OCI-LY3 (cell line): ENCODE data around the gene LRRC37A3.
"Not testable (repeated sequence)": the region's sequence is repeated elsewhere in the genome, so short reads cannot be mapped to it uniquely, and the experiment has no call there.

Experiments used
- H2AFZ ChIP-seq: fragments of 200-600, 300-600 bp; shearing (Covaris generic); 2 replicates; pipeline ENCODE4 v1.6.0; 2014; ENCODE audit warnings: antibody characterized with exemption, low read depth, low read length
- H3K27ac ChIP-seq: fragments of 200-600, 300-600 bp; sonication (generic); 2 replicates; pipeline ENCODE4 v1.5.1; 2014; ENCODE audit warnings: mild to moderate bottlenecking, low read length, moderate library complexity, mixed read lengths
- H3K27me3 ChIP-seq: fragments of 200-600, 300-600 bp; sonication (generic); 2 replicates; pipeline ENCODE4 v1.6.1; 2014; ENCODE audit warnings: low read depth, low read length, mixed read lengths
- H3K36me3 ChIP-seq: fragments of 200-600, 300-600 bp; sonication (generic); replicated peaks from 2 replicates; pipeline ENCODE3; 2014; ENCODE audit warnings: low read depth, low read length, mixed read lengths
- H3K4me1 ChIP-seq: fragments of 300-600, 200-600 bp; sonication (generic); 2 replicates; pipeline ENCODE4 v1.6.1; 2014; ENCODE audit warnings: low read length, mixed read lengths
- H3K4me2 ChIP-seq: fragments of 200-600, 300-600 bp; sonication (generic); 2 replicates; pipeline ENCODE4 v1.6.1; 2014; ENCODE audit warnings: low read length, mixed read lengths
- H3K4me3 ChIP-seq: fragments of 300-600, 200-600 bp; sonication (generic); 2 replicates; pipeline ENCODE4 v1.5.1; 2014; ENCODE audit warnings: antibody characterized with exemption, mild to moderate bottlenecking, low read length, moderate library complexity
- H3K79me2 ChIP-seq: fragments of 300-600, 200-600 bp; shearing (Covaris generic); 2 replicates; pipeline ENCODE4 v1.6.1; 2014; ENCODE audit warnings: mild to moderate bottlenecking, low read length, mixed read lengths
- H3K9ac ChIP-seq: fragments of 300-600, 200-600 bp; shearing (Covaris generic); 2 replicates; pipeline ENCODE4 v1.6.0; 2014; ENCODE audit warnings: mild to moderate bottlenecking, low read length, moderate library complexity
- H3K9me3 ChIP-seq: fragments of 200-600, 300-600 bp; shearing (Covaris generic); 2 replicates; pipeline ENCODE4 v1.6.1; 2014; ENCODE audit warnings: low read length, mixed read lengths; ENCODE audit not compliant: insufficient read depth
- H4K20me1 ChIP-seq: fragments of 200-600, 300-600 bp; sonication (generic); 2 replicates; pipeline ENCODE4 v1.6.1; 2016; ENCODE audit warnings: low read length, mixed read lengths; ENCODE audit not compliant: insufficient read depth
- EZH2phosphoT487 ChIP-seq: fragments of 200-600 bp; shearing (Covaris generic); IDR thresholded peaks from 2 replicates; pipeline ENCODE4 v1.6.1; 2018; ENCODE audit warnings: antibody characterized with exemption, mixed run types, low read depth
- TF ChIP-seq, protein P1 (sequence below): fragments of 200-600, 300-600 bp; sonication (generic); IDR thresholded peaks from 2 replicates; pipeline ENCODE4 v1.5.1; 2014; ENCODE audit warnings: antibody characterized with exemption, low read length, low read depth

The LRRC37A3 gene

DNA sequence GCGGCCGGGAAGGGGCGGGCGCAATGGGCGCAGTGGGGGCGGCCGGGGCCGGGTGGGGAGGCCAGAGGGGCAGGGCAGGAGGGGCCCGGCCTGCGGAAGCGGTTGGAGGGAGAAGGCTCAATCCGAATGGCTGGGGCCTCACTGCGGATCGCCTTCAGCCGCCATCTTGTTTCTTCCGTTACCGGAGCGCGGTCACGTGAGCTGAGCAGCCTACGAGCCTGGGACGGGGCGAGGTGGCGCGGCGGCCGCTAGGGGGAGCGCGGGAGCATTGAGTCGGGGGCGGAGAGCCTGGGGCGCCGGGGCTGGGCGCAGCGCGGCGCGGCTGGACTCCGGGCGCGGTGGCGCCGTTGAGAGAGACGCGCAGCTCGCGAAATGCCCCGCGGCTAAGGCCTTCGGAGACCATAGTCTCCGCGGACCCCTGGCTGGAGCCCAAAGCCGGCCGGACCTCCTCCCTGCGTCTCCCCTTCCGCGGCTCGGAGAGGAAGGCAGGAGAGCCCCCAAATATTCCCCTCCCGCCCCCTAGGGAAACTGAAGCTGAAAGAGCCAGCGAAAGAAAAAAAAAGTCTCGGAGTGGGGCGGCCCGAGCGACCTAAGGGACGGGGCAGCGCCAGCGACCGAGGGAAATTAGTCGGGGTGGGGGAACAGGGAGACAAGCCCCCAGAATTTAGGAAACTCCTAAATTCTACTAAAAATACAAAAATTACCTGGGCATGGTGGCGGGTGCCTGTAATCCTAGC is at the start of gene LRRC37A3:
Gene LRRC37A3 (minus strand): TSS at position 190 of the 737 bp plus-strand sequence. CDS start 22,221 bp downstream, outside the sequence.
- not testable (repeated sequence) for H4K20me1 ChIP-seq, H2AFZ ChIP-seq, H3K36me3 ChIP-seq, H3K79me2 ChIP-seq, H3K27me3 ChIP-seq, H3K9me3 ChIP-seq
- peak within 1 kb of the TSS; percentile 69 for H3K27ac ChIP-seq
- H3K9ac ChIP-seq, result peak within 1 kb of the TSS; percentile 80
- peak within 1 kb of the TSS; percentile 81 for H3K4me3 ChIP-seq
- TF ChIP-seq, protein P1, sequence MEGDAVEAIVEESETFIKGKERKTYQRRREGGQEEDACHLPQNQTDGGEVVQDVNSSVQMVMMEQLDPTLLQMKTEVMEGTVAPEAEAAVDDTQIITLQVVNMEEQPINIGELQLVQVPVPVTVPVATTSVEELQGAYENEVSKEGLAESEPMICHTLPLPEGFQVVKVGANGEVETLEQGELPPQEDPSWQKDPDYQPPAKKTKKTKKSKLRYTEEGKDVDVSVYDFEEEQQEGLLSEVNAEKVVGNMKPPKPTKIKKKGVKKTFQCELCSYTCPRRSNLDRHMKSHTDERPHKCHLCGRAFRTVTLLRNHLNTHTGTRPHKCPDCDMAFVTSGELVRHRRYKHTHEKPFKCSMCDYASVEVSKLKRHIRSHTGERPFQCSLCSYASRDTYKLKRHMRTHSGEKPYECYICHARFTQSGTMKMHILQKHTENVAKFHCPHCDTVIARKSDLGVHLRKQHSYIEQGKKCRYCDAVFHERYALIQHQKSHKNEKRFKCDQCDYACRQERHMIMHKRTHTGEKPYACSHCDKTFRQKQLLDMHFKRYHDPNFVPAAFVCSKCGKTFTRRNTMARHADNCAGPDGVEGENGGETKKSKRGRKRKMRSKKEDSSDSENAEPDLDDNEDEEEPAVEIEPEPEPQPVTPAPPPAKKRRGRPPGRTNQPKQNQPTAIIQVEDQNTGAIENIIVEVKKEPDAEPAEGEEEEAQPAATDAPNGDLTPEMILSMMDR, result peak; percentile 67
- peaks cover 39% of the 10 kb centered on the region for H3K4me1 ChIP-seq
- H3K4me2 ChIP-seq, result peak within 1 kb of the TSS; percentile 59

DNA sequence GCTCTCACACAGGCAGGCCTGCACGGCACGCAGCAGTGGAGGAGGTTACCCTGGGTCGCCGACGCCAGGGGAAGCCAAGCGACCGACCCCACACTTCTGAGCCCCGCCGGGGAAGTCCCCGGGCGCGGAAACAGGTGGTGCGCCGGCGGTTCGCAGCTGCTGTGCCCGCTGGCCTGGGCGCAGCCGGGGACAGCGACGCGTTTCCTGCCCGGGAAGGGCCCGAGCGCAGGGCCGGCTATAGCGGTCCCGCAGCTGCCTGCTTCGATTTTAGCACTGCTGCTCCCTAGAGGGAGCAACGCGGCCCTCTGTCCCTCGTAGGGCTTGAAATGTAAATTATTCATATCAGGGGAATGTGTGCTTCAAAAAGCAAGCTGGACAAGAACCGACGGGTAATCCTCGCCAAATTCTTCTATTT is 46.6 kb upstream of the LRRC37A3 start:
- TF ChIP-seq, protein P1, result peak; percentile 10; the same call in 1 of the 2 replicates
- Histone ChIP-seq H2AFZ (peak overlapping the region; percentile 75; the same call in 1 of the 2 replicates), H3K4me2 (peak overlapping the region; percentile 94), H3K4me3 (peak overlapping the region; percentile 71), H3K27ac (peak overlapping the region; percentile 78), H3K9ac (peak overlapping the region; percentile 70), H3K4me1 (peaks cover 59% of the 10 kb centered on the region)
- not testable (repeated sequence) for H4K20me1 ChIP-seq, H3K27me3 ChIP-seq, H3K79me2 ChIP-seq, H3K36me3 ChIP-seq, H3K9me3 ChIP-seq

DNA sequence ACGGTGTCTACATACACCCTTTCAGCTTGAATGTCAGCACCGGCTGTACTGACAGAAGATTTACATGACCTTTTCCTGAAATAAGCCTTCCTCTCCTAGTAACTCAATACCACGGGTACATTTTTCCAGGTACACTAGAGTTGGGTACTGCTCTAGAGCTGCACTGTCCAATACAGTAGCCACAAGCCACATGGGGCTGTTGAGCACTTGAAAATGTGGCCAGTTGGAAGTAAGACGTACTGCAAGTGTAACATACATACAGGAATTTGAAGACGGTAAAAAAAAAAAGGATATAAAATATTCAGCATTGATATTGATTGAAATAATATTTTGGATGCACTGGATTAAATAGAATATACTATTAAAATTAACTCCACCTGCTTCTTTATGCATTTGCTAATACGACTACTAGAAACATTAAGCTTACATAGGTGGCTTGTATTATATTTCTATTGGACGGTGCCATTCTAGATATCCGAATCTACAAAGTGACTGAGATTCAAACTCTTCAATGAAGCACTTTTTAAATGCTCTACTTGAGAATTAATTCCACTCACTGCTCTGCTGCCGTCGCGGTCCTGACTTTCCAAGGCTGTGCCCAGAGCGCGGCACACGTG is 46.1 kb upstream of the LRRC37A3 start:
- Histone ChIP-seq H3K9ac (peak overlapping the region; percentile 36; the same call in 1 of the 2 replicates), H3K4me2 (peak overlapping the region; percentile 60), H3K27ac (peak overlapping the region; percentile 62), H3K4me3 (peak overlapping the region; percentile 55; the same call in 1 of the 2 replicates), H3K4me1 (peaks cover 59% of the 10 kb centered on the region)
- H3K27me3 ChIP-seq, H3K36me3 ChIP-seq, H3K79me2 ChIP-seq, H4K20me1 ChIP-seq, H3K9me3 ChIP-seq, H2AFZ ChIP-seq: not testable (repeated sequence)

DNA sequence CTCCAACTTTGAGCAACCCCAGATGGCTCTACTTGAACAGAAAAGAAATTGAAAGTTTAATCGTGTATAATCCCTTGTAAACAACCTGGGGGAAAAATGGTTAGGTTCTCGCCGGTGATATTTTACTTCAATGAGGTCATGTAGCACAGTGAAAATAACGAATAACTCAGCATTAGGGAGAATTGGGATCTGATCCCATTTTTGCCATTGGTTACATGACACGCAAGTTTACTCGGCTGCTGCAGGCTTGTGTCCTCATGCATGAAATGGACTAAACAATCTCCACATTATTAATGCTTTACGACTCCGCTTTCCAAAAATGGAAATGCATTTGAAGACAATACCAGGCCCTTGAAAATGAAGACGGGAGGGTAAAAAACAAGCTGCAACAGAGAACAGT is 45.5 kb upstream of the LRRC37A3 start:
- Histone ChIP-seq H3K4me3 (no peak overlapping the region), H3K27me3 (no peaks in the 10 kb centered on the region), H3K4me1 (peaks cover 59% of the 10 kb centered on the region), H3K4me2 (no peak overlapping the region), H3K9me3 (no peaks in the 10 kb centered on the region), H3K79me2 (no peaks in the 10 kb centered on the region), H2AFZ (no peak overlapping the region), H3K27ac (no peak overlapping the region), H4K20me1 (no peaks in the 10 kb centered on the region), H3K9ac (no peak overlapping the region), H3K36me3 (no peaks in the 10 kb centered on the region)
- TF ChIP-seq, protein P1, result no peak
- no peak for TF ChIP-seq EZH2phosphoT487
